VCaP (cell line): ENCODE results near the gene ALDH1B1.

Experiments
- H3K27ac ChIP-seq: fragments of 450-650 bp; 2 replicates; pipeline ENCODE4 v1.5.1; 2017
- CTCF ChIP-seq: fragments of 450-650 bp; conservative IDR thresholded peaks from 2 replicates; pipeline ENCODE4 v1.5.1; 2017; ENCODE audit warnings: mild to moderate bottlenecking, moderate library complexity

ALDH1B1 gene

GRCh38 chr9:38421498-38422211 lies 29.2 kb downstream of the ALDH1B1 start:
- no peak for TF ChIP-seq CTCF
- no peak overlapping the region for H3K27ac ChIP-seq

GRCh38 chr9:38422555-38423260 lies 30.2 kb downstream of the ALDH1B1 start:
- no peak for TF ChIP-seq CTCF
- H3K27ac ChIP-seq: no peak overlapping the region

GRCh38 chr9:38423273-38423972 lies 30.9 kb downstream of the ALDH1B1 start:
- TF ChIP-seq CTCF: no peak
- H3K27ac ChIP-seq: peak overlapping the region; percentile 75

- H3K27ac ChIP-seq: peak within 1 kb of the TSS; percentile 75
- no peak for TF ChIP-seq CTCF
Observed at GRCh38 chr9:38423973-38424843, 31.7 kb downstream of the ALDH1B1 start, which contains the start of gene IGFBPL1. Gene IGFBPL1, minus strand, starts transcription at chr9:38424454. Its CDS starts 30 bp downstream, at chr9:38424424.

- peak overlapping the region; percentile 75; the same call in 1 of the 2 replicates for H3K27ac ChIP-seq
- TF ChIP-seq CTCF: no peak
Observed at GRCh38 chr9:38424918-38425317, 32.4 kb downstream of the ALDH1B1 start.

GRCh38 chr9:38428062-38428461 lies 35.6 kb downstream of the ALDH1B1 start:
- TF ChIP-seq CTCF: no peak
- no peak overlapping the region for H3K27ac ChIP-seq
